ENCODE measurements around the gene NEAT1. TPM values are rescaled to one million over a fixed set of nuclear protein-coding genes. Genes with fewer than 3 reads are reported as not detected.

The NEAT1 gene
- total and polyA plus RNA-seq, 9 of the 15 experiments (the other 6 are each of a cell fraction or from before 2014, with no cell fraction given), result 20.1 to 389 (median 62.8) TPM

DNA sequence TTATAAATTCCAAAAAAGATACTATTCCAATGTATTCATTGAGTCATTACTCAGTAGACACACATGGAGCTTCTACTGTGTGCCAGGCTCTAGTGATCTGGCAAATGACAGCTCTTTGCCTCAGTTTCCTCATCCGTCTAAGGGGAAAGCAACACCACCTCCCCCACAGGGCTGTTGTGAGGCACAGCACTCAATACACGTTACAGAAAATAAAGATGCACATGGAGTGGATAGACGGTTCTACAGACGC lies 69.7 kb downstream of the NEAT1 start (continued):
- TF ChIP-seq, protein P1, sequence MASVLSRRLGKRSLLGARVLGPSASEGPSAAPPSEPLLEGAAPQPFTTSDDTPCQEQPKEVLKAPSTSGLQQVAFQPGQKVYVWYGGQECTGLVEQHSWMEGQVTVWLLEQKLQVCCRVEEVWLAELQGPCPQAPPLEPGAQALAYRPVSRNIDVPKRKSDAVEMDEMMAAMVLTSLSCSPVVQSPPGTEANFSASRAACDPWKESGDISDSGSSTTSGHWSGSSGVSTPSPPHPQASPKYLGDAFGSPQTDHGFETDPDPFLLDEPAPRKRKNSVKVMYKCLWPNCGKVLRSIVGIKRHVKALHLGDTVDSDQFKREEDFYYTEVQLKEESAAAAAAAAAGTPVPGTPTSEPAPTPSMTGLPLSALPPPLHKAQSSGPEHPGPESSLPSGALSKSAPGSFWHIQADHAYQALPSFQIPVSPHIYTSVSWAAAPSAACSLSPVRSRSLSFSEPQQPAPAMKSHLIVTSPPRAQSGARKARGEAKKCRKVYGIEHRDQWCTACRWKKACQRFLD (CRISPR knock-in tag; IDR thresholded peaks at IDR 0.05), result no peak; the same call in 1 of the 2 replicates
- 0 out of 2 replicates have a peak, but pooled peaks have one; percentile 14 for TF ChIP-seq HOXB6 (CRISPR knock-in tag; IDR thresholded peaks at IDR 0.05; ENCODE audit: borderline replicate concordance)
- TF ChIP-seq, protein P2, sequence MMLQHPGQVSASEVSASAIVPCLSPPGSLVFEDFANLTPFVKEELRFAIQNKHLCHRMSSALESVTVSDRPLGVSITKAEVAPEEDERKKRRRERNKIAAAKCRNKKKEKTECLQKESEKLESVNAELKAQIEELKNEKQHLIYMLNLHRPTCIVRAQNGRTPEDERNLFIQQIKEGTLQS (IDR thresholded peaks at IDR 0.05), result no peak
- TF ChIP-seq, protein P2 (CRISPR knock-in tag; conservative IDR thresholded peaks at IDR 0.05), result no peak
- TF ChIP-seq IFI16 (CRISPR knock-in tag; IDR thresholded peaks at IDR 0.05), result no peak
- TF ChIP-seq MECOM (CRISPR knock-in tag; IDR thresholded peaks at IDR 0.05), result no peak
- no peak for TF ChIP-seq KAT8 (IDR thresholded peaks at IDR 0.05; ENCODE audit: low read depth)
- TF ChIP-seq BHLHE40 (IDR thresholded peaks at IDR 0.05; ENCODE audit: low read length), result no peak
- no peak for TF ChIP-seq ETV5 (CRISPR knock-in tag; IDR thresholded peaks at IDR 0.05; ENCODE audit: low read depth)
- no peak for TF ChIP-seq NFXL1 (CRISPR knock-in tag; IDR thresholded peaks at IDR 0.05)
- TF ChIP-seq BCOR (IDR thresholded peaks at IDR 0.05), result peak; percentile 72; the same call in 1 of the 2 replicates
- TF ChIP-seq RB1 (IDR thresholded peaks at IDR 0.05; ENCODE audit: low read depth), result no peak
- TF ChIP-seq, protein P3, sequence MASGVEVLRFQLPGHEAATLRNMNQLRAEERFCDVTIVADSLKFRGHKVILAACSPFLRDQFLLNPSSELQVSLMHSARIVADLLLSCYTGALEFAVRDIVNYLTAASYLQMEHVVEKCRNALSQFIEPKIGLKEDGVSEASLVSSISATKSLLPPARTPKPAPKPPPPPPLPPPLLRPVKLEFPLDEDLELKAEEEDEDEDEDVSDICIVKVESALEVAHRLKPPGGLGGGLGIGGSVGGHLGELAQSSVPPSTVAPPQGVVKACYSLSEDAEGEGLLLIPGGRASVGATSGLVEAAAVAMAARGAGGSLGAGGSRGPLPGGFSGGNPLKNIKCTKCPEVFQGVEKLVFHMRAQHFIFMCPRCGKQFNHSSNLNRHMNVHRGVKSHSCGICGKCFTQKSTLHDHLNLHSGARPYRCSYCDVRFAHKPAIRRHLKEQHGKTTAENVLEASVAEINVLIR (CRISPR knock-in tag; IDR thresholded peaks at IDR 0.05), result no peak
- no peak for TF ChIP-seq ZNF551 (CRISPR knock-in tag; IDR thresholded peaks at IDR 0.05)
- TF ChIP-seq, protein P4, sequence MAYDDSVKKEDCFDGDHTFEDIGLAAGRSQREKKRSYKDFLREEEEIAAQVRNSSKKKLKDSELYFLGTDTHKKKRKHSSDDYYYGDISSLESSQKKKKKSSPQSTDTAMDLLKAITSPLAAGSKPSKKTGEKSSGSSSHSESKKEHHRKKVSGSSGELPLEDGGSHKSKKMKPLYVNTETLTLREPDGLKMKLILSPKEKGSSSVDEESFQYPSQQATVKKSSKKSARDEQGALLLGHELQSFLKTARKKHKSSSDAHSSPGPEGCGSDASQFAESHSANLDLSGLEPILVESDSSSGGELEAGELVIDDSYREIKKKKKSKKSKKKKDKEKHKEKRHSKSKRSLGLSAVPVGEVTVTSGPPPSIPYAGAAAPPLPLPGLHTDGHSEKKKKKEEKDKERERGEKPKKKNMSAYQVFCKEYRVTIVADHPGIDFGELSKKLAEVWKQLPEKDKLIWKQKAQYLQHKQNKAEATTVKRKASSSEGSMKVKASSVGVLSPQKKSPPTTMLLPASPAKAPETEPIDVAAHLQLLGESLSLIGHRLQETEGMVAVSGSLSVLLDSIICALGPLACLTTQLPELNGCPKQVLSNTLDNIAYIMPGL (CRISPR knock-in tag; IDR thresholded peaks at IDR 0.05), result no peak
- TF ChIP-seq CBX1 (IDR thresholded peaks at IDR 0.05; ENCODE audit: low read depth), result 0 out of 2 replicates have a peak, but pooled peaks have one; percentile 31
- TF ChIP-seq HMG20A (CRISPR knock-in tag; conservative IDR thresholded peaks at IDR 0.05), result no peak
- peak; percentile 52 for TF ChIP-seq RBM25 (IDR thresholded peaks at IDR 0.05; ENCODE audit: low read depth, low read length, severe bottlenecking)
- no peak for TF ChIP-seq PHB2 (IDR thresholded peaks at IDR 0.05; ENCODE audit: low read depth)
- TF ChIP-seq FOSL1 (tag; conservative IDR thresholded peaks at IDR 0.05), result 0 out of 2 replicates have a peak, but pooled peaks have one; percentile 3
- TF ChIP-seq ZC3H11A (IDR thresholded peaks at IDR 0.05; ENCODE audit: low read depth, low read length), result no peak
- no peak for TF ChIP-seq SP1 (CRISPR knock-in tag; IDR thresholded peaks at IDR 0.05)
- no peak for TF ChIP-seq ATF1 (CRISPR knock-in tag; IDR thresholded peaks at IDR 0.05)
- TF ChIP-seq ATF1 (tag; IDR thresholded peaks at IDR 0.05), result peak; percentile 13; the same call in 1 of the 2 replicates

Measured in K562 (cell line).